GM21723 (cell line): ENCODE data around the gene PRPF6.

Experiments
- ATAC-seq: cut with Tn5 transposase; IDR thresholded peaks from one replicate; pipeline ENCODE4 v1.9.1; 2021; ENCODE audit warnings: mild to moderate bottlenecking, moderate library complexity; ENCODE audit not compliant: unreplicated experiment

Gene PRPF6

DNA sequence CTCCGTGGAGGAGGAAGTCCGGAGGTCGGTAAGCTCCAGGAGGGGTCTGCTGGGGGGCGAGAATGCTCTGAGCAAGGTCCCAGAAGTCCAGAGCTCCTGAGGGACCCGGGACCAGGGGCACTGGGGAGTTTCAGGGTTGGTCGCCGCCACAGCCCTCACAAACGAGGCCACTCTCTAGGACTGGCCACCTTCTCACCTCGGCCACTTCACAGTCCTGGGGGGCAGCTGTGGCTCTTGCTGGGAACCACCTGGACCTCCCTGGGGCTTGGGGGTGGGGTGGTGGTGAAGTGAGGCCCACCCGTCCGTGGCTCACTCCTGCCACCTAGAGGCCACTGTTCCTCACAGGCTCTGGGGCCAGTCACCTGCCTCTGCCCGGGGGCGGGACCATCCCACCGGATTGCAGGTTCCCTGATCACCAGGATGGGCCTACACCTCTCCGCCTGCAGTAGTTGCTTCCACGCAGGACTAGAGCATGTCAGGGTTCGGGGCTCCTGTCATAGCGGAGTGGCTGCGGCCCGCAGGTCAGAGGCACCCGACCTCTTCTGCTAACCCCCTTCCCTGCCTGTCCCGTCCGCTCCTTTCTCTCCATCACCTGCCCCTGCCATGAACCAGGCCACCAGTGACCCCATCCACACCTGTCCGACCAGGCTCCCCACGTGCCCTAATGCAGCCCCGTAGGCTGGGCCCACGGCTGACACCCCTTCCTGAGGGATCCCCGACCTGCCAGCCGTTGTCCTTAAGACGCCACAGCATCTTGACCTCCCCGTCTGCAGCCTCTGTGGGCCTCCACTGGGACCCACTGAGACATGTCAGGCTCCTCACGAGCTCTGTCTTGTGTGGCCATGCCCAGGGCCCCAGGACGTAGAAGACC, 76.9 kb downstream of the PRPF6 start:
- ATAC-seq, result no peak

DNA sequence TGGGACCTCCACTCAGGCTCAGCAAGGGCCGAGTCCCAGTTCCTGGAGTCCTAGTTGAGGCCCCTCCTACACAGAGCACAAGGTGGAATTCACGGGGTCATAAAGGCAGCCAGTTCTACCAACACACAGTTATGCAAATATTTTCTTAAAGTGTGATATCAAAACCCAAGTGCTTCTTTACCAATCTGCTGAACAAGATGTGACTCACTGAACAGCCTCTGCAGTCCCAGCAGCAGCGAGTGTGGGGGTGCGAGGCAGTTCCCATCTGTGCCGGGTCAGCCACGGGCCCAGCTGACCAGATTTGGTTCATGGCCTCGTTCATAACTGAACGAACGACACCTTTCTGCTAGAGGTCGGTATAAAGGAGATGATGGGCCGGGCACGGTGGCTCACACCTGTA, 77.6 kb downstream of the PRPF6 start:
- ATAC-seq, result no peak

DNA sequence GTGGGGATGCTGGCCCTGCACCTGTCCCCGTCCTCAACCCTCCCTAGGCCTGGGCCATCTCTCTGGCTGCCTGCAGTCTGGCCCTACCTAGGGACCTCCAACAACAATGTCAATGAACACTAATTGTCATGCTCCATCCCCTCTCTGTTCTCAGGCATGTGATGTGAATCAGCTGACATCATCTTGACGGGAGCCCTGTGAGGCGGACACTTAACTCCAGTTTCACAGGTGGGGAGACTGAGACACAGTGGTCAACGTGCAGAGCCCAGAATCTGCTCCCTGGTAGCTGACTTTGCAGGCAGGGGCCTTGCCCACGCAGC, 81.3 kb downstream of the PRPF6 start:
- ATAC-seq, result no peak

DNA sequence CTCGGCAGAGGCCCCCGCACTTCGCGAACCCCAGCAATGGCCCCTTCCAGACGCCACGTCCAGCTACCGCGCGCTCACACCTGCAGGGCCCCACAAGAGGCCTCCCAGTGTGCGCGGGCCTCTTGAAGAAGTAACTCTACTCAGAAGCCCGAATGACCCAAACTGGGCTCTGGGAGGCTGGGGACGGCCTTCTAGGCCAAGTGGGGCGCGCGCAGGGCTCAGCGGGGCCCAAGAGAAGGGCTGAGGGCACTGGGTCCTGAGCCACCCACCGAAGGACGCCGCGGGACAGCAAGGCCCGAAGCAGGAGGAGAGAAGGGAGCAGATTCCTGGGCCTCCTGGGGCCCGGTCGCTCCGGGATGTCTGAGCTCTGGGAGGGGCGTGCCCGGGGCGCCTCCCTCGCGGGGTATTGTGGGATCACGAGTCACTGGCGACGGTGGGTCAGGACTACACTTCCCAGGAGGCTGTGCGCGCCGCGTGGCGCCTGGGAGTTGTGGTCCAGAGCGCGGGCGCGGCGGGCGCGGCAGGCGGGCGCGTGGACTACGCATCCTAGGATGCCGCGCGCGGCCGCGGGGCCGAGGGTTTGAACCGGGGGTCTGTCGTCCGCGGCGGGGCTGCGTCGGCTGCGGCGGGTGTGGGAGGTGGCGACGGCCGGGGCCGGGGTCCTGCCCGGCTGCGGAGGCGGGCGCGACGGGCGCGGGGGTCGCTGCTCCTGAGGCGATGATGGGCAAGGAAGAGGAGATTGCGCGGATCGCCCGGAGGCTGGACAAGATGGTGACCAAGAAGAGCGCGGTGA, 81.9 kb downstream of the PRPF6 start, which contains the start of gene TCEA2:
TSS of gene TCEA2 (plus strand) at position 603 of the 793 bp plus-strand sequence. CDS start at position 718, 115 bp downstream.
- peak; percentile 72 for ATAC-seq

DNA sequence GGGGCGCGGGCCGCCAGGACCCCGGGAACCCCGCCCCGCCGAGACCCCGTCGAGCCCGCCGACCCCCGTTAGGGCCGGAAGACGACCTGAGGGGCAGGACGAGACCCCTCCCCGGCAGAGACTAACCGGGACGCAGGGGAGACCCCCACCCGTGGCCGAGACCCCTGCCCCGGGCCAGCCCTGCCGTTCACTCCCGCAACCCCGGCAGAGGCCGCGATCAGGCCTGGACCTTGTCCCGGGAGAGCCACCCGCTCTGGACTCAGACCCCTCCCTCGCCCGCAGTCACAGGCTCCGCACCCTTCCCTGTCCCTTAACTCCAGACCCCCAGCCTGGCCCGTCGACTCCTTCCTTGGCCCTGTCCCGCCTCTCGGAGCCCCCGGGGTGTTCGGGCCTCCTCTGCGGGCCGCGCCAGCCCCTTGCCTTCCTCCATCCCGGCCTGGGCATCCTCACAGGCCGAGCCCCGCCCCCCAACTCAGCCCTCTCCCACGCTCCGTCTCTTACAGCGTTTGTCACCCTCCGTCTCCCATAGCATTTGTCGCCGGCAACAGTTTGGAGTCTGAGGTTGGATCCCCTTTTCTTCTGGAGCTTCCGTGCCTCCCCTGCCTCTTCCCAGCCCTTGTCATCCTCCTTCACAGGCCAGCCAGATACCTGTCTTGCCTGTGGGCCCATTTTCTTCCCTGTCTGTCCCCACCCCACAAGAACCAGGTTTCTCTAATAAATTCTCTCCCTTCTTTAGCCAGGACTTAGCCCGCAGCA, 82.6 kb downstream of the PRPF6 start:
- no peak for ATAC-seq

DNA sequence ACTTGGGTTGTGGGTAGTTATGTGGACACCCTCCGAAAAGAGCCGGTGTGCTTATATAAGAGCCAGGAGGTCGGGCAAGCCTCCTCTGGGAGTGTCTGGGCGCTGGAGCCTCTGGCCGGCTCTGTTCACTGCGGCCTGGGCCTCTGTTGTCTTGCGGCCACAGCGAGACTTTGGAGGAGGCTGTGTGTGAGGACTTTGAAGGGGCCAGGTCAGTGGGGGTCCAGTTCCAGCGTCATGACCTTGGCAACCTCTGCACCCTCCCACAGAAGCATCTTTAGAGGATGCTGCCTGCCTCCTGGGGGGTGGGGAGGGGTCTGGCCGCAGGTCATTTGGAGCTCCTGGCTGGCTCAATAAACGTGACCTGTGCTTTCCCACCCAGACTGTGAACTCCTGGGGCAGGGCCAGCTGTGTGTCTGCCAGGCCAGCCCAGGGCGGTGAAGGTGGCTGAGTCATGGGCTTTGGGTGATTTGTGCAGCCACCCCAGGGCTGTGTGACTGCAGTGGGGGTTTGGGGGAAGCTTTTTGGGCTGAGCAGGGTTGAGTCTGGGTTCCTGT, 83.3 kb downstream of the PRPF6 start:
- no peak for ATAC-seq

DNA sequence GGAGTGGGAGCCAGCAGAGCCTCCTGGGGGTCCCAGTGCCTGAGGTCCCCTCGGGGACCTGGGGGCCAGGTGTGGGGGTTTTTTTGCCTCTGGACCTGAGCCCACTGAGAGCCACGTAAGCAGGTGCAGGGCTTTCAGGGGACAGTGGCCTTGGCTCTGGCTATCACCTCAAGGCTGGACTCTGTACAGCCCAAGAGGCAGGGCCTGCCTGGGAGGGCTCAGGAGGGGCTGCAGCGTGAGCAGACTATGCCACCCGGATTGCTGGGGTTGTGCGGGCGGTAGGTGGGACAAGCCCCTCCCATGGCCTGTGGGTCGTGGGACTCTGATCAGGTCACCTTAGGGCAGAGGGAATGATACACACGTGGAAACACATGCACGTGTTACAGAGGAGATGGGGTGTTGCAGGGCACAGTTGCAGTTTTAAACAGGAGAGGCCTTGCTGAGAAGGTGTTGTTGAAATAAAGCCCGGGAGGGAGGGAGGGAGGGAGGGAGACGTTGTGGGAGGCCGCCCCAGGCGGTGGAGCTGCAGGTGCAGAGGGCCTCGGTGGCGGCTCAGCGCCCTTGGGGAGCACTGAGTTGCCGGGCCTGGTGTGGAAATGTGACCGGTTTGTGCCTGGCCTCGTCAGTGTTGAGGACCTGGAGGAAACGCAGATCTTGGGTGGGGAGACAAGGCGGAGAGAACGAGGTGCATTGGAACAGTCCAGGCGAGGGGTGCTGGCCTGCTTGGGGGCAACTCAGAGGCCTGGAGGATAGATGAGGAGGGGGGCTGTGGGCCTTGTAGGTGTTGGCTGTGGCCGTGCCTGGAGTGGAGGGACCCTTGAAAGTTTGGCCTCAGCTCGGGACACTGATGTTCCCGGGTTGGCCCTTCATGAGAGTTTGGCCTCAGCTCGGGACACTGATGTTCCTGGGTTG, 84.4 kb downstream of the PRPF6 start:
- ATAC-seq, result no peak

DNA sequence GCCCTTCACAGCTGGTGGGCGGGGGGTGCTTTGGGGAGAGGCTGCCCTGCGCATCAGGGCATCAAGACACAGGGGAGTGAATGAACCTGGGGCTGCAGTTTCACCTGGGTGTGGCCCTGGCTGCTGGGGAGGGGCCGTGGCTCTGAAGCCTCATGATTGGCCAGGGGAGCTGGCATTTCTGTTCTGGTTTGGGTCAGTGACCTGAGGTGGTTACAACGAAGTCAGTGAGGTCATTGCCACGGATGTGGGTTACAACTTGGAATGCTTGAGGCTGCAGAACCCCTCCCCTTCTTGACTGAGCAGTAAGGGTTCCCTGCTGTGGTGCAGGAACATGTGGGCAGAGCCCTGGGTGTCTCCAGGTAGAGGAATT, 85.0 kb downstream of the PRPF6 start:
- peak; percentile 45 for ATAC-seq

DNA sequence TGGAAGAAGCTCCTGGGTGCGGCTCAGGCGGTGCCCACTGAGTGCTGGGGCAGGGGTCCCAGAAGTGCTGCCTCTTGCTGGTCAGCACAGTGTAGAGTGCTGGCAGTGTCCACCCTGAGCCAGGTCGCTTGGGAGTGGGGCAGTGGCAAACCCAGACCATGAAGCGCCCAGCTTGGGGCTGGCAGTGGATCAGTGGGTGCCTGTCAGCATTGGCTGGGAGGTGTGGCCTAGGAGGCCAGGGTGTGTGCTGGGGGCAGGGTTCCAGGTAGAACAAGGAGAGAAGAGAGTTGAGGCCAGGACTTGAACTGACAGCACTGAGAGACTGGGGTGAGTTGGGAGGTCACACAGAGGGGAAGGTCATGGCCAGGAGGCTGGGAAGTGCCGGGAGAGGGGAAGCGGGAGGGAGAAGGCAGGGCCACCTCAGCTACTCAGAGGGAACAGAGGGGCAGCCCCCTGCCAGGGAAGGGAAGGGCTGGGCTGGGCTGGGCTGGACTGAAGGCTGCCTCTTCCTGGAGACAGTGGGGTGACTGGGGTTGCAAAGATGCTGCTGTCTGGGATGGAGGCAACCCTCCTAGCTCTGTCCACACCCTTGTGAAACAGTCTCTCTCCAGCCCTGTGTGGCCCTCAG, 86.2 kb downstream of the PRPF6 start:
- no peak for ATAC-seq

DNA sequence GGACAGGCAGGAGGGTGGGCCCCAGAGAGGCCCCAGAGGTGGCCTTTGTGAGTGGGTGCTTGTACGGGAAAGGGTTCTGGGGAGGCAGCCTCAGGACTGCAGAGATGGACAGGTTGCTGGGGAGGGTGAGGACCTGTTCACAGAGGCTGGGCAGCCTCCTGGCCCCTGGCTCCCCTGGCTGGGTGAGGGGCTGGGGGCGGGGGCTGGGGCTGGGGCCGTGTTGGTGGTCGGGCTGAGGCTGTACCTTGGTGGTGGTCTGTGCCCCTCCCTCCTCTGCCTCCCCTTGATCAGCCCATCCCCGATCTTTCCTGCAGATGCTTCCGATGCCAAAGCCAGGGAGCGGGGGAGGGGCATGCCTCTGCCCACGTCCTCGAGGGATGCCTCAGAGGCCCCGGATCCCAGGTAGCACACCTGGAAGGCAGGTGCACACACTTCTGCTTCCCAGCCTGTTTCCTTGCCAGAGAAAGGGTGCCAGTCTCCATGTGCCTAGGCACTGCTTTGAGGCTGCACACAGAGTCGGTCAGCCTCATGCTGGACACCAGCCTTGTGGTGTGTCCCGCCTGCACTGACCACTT, 86.9 kb downstream of the PRPF6 start:
- ATAC-seq, result no peak

DNA sequence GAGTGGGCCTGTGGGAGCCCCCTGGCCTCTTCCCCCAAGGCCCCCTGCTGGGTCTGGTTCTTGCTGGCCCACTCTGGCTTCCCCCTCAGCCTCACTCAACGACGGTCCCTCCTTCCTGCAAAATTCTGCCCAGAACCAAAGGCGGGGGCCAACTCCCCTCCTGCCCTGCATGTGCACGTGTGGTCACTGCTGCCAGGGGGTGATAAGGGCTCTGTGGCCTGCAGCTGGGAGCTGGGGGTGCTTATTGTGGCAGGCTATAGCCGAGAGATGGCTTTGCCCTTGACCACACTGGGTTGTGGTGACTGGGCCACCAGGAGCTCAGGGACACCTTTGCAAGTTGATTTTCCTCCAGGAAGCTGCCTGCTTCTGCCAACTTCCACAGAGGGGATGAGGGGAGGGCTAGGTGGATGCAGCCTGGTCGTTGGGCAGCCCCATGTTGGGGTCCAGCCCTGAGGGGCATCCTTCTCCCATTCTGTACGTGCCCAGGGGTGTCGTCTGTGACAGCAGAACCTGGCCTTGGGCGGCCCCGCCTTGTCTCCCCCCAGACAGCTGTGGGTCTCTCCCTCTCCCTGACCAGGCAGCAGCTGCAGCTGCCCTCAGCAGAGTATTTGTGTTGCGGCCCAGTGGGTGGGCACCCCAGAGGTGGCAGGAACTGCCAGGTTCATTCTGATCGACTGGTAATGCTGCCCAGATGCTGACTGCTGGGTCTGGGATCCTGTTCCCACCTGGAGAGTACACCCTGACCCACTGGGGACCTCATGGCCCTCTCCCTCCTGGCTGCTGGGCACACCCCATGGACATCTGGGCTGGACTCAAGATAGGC, 87.7 kb downstream of the PRPF6 start:
- no peak for ATAC-seq

DNA sequence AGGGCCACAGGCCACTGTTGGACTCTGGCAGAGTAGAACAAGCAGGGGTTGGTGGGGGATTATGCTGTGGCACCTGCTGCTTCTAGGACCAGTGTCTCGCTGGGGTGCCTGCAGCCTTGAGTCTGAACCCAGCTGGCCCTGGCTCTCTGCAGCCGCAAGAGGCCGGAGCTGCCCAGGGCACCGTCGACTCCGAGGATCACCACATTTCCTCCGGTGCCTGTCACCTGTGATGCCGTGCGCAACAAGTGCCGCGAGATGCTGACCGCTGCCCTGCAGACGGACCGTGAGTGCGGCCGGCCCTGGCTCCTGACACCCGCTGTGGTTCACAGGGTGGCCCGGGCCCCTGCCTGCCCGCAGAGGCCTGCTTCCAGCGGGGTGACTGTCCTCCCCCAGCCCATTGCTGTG, 88.3 kb downstream of the PRPF6 start:
- no peak for ATAC-seq

DNA sequence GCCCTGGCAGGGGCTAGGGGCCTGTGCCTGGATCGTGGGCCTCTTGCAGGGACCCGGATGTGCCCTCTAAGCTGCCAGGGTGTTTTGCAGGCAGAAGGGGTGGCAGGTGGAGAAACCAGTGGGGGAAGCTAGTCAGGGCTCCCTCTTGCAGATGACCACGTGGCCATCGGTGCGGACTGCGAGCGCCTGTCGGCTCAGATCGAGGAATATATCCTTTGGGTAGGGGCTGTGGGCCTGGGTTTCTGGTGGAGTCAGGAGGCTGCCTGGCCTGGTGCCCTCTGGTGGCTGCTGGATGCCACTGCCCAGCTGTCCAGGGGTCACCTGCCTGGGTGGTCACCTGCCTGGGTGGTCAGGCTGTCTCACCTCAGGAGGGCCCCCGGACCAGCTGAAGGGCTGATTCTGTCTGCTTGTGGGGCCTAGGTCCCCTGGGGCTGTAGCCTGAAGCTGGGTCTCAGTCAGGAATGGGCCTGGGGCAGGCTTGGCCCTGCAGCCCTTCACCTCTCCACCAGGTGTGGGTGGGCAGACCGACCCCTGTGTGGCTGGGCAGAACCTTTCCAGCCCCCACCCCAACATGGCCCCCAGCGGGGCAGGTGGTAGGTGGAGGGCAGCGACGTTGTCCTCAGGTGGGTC, 88.8 kb downstream of the PRPF6 start:
- ATAC-seq, result no peak

DNA sequence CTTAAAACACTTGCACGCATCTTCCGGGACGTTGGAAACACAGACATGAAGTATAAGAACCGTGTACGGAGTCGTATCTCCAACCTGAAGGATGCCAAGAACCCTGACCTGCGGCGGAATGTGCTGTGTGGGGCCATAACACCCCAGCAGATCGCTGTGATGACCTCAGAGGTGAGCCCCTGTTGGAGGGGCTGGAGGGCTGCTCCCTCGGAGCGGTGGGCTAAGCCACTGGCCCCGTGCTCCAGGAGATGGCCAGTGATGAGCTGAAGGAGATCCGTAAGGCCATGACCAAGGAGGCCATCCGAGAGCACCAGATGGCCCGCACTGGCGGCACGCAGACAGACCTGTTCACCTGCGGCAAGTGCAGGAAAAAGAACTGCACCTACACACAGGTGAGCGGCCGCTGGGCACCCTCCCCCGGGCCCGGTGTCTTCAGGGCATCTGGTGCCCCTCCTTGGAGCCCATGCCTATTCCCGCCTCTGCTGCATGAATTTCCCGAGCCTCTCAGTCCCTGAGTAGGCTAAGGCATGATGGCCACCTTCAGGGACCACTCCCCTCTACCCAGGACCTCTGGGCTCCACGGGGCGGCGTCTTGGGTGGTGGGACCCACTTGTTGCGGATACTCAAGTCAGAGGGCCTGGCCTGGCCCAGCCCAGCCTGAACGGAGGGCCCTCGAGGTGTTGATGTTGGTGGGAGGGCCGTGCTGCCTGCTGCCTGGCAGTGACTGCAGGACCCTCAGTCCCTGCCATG, 89.5 kb downstream of the PRPF6 start:
- no peak for ATAC-seq

DNA sequence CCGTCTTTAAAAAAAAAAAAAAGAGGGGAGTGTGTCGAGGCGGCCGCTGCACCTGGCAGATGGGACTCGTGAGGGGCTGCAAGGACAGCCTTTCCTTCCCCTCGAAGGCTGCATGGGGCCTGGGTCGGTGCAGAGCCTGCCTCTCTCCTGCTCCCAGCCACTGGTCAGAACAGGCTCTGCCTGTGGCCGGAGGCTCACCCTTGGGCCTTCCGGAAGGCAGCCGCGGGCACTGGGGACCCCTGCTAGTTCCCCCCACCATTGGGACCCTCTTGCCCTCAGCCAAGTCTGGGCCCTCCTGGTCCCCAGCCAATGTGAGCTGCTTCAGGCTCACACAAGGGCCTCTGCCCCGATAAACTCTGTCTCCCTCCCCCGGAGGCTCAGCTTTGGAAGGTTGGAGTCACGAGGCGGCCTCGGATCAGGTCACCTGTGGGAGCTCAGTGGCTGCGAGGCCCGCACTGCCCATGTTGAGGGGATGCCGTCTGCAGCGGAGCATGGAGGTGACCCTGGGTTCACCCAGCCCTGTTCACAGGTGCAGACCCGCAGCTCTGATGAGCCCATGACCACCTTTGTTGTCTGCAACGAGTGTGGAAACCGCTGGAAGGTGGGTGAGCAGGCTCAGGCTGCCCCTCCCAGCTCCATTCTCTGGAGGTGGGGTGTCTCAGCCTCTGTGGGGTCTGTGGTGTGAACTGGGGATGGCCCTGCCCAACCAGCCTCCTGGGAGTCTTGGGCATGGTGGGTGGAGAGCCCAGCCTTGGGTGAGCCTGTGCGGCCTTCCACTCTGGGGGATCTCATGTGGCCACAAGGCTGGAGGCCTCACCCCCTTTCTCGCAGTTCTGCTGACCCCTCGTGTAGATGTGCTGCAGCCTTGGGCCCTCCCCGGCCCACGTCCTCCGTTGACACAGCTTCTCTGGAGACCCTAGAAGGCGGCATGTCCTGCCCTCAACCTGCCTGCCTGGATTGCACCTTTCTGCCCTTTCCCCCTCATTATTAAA, 90.7 kb downstream of the PRPF6 start:
- ATAC-seq, result no peak

DNA sequence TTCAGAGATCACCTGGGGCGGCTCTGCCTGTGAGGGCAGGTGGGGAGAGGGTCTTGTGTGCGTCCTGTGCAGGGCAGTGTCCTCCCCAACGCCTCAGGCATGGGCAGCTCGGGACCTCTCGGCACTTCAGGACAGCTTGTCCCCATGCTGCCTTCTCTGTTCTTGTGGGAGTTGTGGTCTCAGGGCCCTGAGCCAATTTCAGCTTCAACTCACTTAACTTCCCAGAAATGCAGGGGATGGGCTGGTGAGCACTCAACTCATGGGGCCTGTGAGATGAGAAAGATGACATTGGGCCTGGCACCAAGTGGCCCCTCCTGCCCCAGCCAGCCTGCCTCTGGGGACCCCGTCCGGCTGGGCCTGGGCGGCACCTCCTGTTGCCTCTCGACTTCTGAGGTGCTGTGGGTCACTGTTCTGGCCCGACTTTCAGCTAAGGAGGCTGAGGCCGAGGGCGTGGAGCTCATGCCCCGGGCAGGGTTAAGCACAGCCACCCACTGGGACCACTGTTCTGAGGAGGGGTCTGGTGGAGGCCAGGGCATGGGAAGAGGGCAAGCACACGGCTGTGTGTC, 91.6 kb downstream of the PRPF6 start:
- ATAC-seq, result no peak
